Gastrocnemius medialis (tissue), 4 donors: ENCODE results near the gene THEM5. TPM values are rescaled to one million over a fixed set of nuclear protein-coding genes. Genes with fewer than 3 reads are reported as not detected.
A peak's percentile ranks its signal among the peaks of the same experiment; 100 is the strongest.

Source experiments
- ATAC-seq, 2 donors: fragments of 150-250 bp; one replicate each; pipeline ENCODE4 v1.9.1; 2016
- DNase-seq, 2 donors: peaks; one replicate each; pipeline ENCODE4 v3.0.0-alpha.2; 2019
- H3K27ac ChIP-seq, 4 donors: fragments of 200-600 bp; sonication (generic); 1 replicate in 1 of 4; 2 replicates in 3 of 4; pipeline ENCODE4 v1.5.1; 2016 to 2018; ENCODE audit warnings: mild to moderate bottlenecking in 2 of 4, moderate library complexity in 1 of 4
- H3K27me3 ChIP-seq, 3 donors: fragments of 200-600 bp; sonication (generic) in 2 of 3; 1 replicate in 1 of 3; 2 replicates in 2 of 3; pipeline versions ENCODE4 v1.5.1 to v1.6.0; 2016 to 2019; ENCODE audit warnings: mild to moderate bottlenecking in 1 of 3, moderate library complexity in 1 of 3
- H3K36me3 ChIP-seq, 2 donors: fragments of 200-600 bp; sonication (generic) in 1 of 2; one replicate each; pipeline ENCODE4 v1.5.1; 2017 to 2018
- H3K4me1 ChIP-seq, 2 donors: fragments of 200-600 bp; sonication (generic) in 1 of 2; one replicate each; pipeline ENCODE4 v1.5.1; 2016 to 2017; ENCODE audit warnings: mild to moderate bottlenecking in 2 of 2
- H3K4me3 ChIP-seq, 4 donors: fragments of 200-600 bp; sonication (generic) in 3 of 4; 1 replicate in 1 of 4; 2 replicates in 3 of 4; pipeline ENCODE4 v1.5.1; 2016 to 2019; ENCODE audit warnings: mild to moderate bottlenecking in 2 of 4
- H3K9me3 ChIP-seq, 3 donors: fragments of 200-600 bp; sonication (generic) in 2 of 3; 1 replicate in 1 of 3; 2 replicates in 2 of 3; pipeline ENCODE4 v1.5.1; 2016 to 2019
- POLR2A ChIP-seq, 2 donors: fragments of 450-650 bp; IDR thresholded peaks; one replicate each; pipeline ENCODE4 v1.6.1; 2017; ENCODE audit warnings: antibody characterized with exemption in 2 of 2, mild to moderate bottlenecking in 2 of 2, moderate library complexity in 2 of 2
- in situ Hi-C, 4 donors: fragments of 200-750 bp; cut with MboI; loops; one replicate each; pipeline versions ENCODE4 v1.15.0 to v1.8.0; 2017; ENCODE audit warnings: low sequenced_read_pairs in 4 of 4
- intact Hi-C: fragments of 100-400 bp; cut with DNase I; formaldehyde crosslinking; loops from one replicate; pipeline ENCODE4 v1.15.1; 2023; ENCODE audit warnings: low total_unique reads
- total RNA-seq, 4 donors: library from RNA; depleted of rRNA; stranded (reverse); fragments of >200 nt; gene quantifications; one replicate each; pipeline versions ENCODE4 v1.1.0 to v1.2.3, GENCODE V29; 2016
- TF ChIP-seq, protein P1 (sequence below), 5 experiments: fragments of 450-650 bp in 3 of 5; fragments of 200-600 bp in 2 of 5; sonication (generic) in 2 of 5; IDR thresholded peaks in 4 of 5; conservative IDR thresholded peaks in 1 of 5; 1 replicate in 4 of 5; 2 replicates in 1 of 5; pipeline ENCODE4 v1.5.1; 2016 to 2019; ENCODE audit warnings: antibody characterized with exemption in 5 of 5, mild to moderate bottlenecking in 3 of 5, moderate library complexity in 3 of 5

Gene THEM5
- total RNA-seq, 4 donors from 2014 or later = not detected

DNA sequence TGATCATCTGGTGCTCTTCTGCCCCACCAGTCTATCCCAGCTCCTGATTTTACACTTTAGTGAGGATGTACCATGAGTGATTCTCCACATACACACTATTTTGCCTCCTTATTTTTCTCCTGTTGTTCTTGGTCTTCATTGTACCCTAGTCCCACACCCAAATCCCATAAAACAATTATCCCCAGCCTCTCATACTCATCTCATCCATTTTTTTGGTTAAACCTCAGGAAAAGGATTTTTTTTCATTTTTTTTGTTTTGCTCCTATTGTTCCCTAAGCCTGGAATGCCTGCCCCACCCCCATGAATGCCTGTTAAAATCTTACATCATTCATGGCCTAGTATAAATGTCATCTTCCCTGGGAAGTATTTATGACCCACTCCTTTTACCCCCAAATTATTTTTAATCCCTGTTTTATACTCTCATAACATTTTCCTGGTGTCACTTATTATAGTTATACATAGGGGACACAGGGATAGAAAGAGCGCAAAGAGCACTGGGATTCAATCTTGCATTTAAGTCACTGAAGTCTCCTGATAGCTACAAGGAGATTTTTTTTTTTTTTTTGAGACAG is 43.4 kb downstream of the THEM5 start:
- H3K4me3 ChIP-seq = no peak overlapping the region
- H3K27me3 ChIP-seq = no peaks in the 10 kb centered on the region
- H3K9me3 ChIP-seq = no peaks in the 10 kb centered on the region
- peak overlapping the region in 3 of 4 donors; percentile 29 to 65 (median 36) for H3K27ac ChIP-seq
- ATAC-seq (no peak), DNase-seq (no peak)
- TF ChIP-seq POLR2A (IDR thresholded peaks at IDR 0.05) = no peak
- TF ChIP-seq, protein P1, sequence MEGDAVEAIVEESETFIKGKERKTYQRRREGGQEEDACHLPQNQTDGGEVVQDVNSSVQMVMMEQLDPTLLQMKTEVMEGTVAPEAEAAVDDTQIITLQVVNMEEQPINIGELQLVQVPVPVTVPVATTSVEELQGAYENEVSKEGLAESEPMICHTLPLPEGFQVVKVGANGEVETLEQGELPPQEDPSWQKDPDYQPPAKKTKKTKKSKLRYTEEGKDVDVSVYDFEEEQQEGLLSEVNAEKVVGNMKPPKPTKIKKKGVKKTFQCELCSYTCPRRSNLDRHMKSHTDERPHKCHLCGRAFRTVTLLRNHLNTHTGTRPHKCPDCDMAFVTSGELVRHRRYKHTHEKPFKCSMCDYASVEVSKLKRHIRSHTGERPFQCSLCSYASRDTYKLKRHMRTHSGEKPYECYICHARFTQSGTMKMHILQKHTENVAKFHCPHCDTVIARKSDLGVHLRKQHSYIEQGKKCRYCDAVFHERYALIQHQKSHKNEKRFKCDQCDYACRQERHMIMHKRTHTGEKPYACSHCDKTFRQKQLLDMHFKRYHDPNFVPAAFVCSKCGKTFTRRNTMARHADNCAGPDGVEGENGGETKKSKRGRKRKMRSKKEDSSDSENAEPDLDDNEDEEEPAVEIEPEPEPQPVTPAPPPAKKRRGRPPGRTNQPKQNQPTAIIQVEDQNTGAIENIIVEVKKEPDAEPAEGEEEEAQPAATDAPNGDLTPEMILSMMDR (IDR thresholded peaks at IDR 0.05 in 4 of 5, conservative IDR thresholded peaks at IDR 0.05 in 1 of 5) = no peak
- H3K4me1 ChIP-seq = peaks cover 3 to 23% of the 10 kb centered on the region in 2 donors
- peaks cover 0 to 38% of the 10 kb centered on the region in 2 donors for H3K36me3 ChIP-seq
- intact Hi-C loops (no loop called here), in situ Hi-C loops (no loop called here)

DNA sequence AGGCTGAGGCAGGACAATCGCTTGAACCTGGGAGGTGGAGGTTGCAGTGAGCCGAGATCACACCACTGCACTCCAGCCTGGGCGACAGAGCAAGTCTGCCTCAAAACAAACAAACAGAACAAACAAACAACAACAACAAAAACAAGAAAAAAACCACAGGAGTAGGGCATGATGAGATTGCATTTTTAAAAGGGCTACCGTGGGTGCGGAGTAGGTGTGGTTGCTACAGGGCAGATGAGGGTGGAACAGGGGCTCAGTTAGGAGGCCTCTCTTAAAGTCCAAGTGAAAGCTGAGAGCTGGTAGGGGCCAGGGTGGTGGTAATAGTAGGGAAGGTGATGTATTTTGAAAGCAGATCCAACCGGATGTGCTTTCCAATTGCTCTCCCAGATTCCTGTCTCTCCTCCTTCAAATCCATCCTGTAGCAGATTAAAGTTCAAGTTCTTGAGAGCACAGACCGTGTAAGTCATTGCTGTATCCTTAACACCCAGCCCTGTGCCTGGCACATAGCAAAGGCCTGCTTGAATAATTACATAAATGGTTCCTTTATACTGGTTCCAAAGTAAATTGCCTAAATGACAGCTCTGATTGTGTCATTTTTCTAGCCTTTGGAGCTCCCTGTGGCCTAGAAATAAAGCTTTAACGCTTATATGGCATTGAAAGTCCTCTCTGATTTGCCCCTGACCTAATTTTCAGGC is 44.1 kb downstream of the THEM5 start:
- intact Hi-C loops = no loop called here
- Histone ChIP-seq H3K27me3 (no peaks in the 10 kb centered on the region), H3K36me3 (peaks cover 0 to 32% of the 10 kb centered on the region in 2 donors), H3K4me3 (no peak overlapping the region), H3K4me1 (peaks cover 3 to 23% of the 10 kb centered on the region in 2 donors), H3K27ac (peak overlapping the region in 3 of 4 donors; percentile 29 to 65 (median 36)), H3K9me3 (no peaks in the 10 kb centered on the region)
- ATAC-seq = no peak
- in situ Hi-C loops = no loop called here
- DNase-seq = peak in 1 of 2 donors; percentile 2
- TF ChIP-seq POLR2A (IDR thresholded peaks at IDR 0.05) = no peak
- TF ChIP-seq, protein P1 (IDR thresholded peaks at IDR 0.05 in 4 of 5, conservative IDR thresholded peaks at IDR 0.05 in 1 of 5) = no peak

DNA sequence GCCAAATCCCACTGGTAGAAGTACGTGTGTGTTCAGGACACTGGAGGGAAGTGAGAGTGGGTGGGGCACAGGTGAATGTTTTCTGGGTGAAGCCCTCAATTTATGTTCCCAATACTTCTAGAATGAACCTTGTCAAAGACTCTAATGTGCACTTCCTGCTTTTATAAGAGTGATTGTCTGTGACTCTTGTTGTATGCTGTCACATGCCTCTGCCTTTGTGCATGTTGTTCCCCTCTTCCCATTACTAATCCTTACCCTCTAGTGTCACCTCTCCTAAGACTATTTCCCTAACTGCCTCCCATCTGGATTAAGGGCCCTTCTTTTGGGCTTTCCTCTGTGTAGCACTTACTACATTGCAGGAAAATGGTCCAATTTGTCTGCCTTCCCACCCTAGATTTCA is 45.7 kb downstream of the THEM5 start:
- no peak for ATAC-seq
- in situ Hi-C loops = no loop called here

DNA sequence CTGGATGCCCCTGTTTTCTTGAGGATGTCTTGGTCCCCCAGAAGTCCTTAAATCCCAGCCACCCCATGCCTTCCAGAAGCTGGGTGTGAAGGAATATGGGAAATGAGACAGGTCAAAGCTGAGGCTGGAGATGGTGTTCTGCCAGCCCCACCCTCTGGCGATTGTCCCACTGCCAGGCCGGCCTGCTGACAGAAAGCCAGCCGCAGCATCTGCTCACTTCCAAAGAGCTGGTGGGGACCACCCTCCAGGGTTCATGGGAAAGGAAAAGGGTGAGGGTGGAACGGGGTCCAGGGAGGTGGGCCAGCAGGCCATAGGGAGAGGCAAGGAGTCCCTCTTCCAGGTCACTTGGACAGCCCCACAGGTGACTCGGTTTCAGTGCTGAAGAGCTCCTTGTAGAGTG is 46.4 kb downstream of the THEM5 start:
- ATAC-seq (no peak), DNase-seq (peak in 1 of 2 donors; percentile 38)
- no peaks in the 10 kb centered on the region for H3K27me3 ChIP-seq
- no peaks in the 10 kb centered on the region for H3K9me3 ChIP-seq
- in situ Hi-C loops (no loop called here), intact Hi-C loops (no loop called here)
- TF ChIP-seq, protein P1 (IDR thresholded peaks at IDR 0.05 in 4 of 5, conservative IDR thresholded peaks at IDR 0.05 in 1 of 5) = no peak
- TF ChIP-seq POLR2A (IDR thresholded peaks at IDR 0.05) = no peak
- no peak overlapping the region for H3K4me3 ChIP-seq
- H3K36me3 ChIP-seq = peaks cover 0 to 22% of the 10 kb centered on the region in 2 donors
- no peak overlapping the region for H3K27ac ChIP-seq
- H3K4me1 ChIP-seq = peaks cover 3 to 19% of the 10 kb centered on the region in 2 donors

More for the DNA sequence above, 45.7 kb downstream of the THEM5 start:
- peaks cover 0 to 27% of the 10 kb centered on the region in 2 donors for H3K36me3 ChIP-seq
- intact Hi-C loops = no loop called here
- peaks cover 3 to 25% of the 10 kb centered on the region in 2 donors for H3K4me1 ChIP-seq
- H3K9me3 ChIP-seq = no peaks in the 10 kb centered on the region
- no peaks in the 10 kb centered on the region for H3K27me3 ChIP-seq
- no peak overlapping the region for H3K27ac ChIP-seq
- H3K4me3 ChIP-seq = no peak overlapping the region
- TF ChIP-seq, protein P1 (IDR thresholded peaks at IDR 0.05 in 4 of 5, conservative IDR thresholded peaks at IDR 0.05 in 1 of 5) = no peak
- no peak for DNase-seq
